ENCODE data around the gene MISP. TPM values are rescaled to one million over a fixed set of nuclear protein-coding genes. Genes with fewer than 3 reads are reported as not detected.
A peak's percentile ranks its signal among the peaks of the same experiment; 100 is the strongest.
"Not testable (repeated sequence)": the region's sequence is repeated elsewhere in the genome, so short reads cannot be mapped to it uniquely, and the experiment has no call there.

MISP gene
- total RNA-seq, 1 donor from 2014 or later, result not detected

- peak overlapping the region; percentile 50 for H3K27ac Mint-ChIP-seq (ENCODE audit: unreplicated experiment)
- no peak for TF ChIP-seq CTCF (conservative IDR thresholded peaks at IDR 0.05)
Measured at GRCh38 chr19:739998-740715, 10.8 kb upstream of the MISP start.

DNA sequence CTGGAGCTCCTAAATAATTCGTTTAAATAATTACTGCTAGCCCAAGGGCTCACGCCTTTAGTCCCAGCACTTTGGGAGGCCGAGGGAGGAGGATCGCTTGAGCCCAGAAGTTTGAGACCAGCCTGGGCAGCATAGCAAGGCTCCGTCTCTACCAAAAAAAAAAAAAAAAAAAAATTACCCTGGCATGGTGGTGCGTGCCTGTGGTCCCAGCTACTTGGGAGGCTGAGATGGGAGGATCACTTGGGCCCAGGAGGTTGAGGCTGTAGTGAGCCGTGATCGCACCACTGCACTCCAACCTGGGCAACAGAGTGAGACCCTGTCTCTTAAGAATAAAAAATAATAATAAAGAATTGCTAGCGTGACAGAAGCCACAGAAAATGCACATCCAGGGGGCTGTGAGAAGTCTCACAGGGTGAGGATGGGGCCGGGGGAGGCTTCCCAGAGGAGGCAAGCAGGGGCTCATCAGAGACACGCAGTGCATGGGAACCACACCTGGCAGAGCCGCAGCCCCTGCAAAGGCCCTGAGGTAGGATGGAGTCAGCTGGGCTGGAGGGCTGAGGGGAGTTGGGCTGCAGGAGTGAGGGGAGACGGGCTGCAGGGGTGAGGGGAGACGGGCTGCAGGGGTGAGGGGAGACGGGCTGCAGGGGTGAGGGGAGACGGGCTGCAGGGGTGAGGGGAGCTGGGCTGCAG is 10.0 kb upstream of the MISP start:
- DNase-seq (ENCODE audit: low read depth, low spot score); H3K36me3 Mint-ChIP-seq (ENCODE audit: low read depth); H3K9me3 Mint-ChIP-seq; H3K4me3 Mint-ChIP-seq; H3K27ac Mint-ChIP-seq (ENCODE audit: unreplicated experiment); H3K4me1 Mint-ChIP-seq; H3K27me3 Mint-ChIP-seq (ENCODE audit: low read depth): not testable (repeated sequence)

More at GRCh38 chr19:739998-740715, 10.8 kb upstream of the MISP start:
- Mint-ChIP-seq H3K4me3 (no peak overlapping the region), H3K9me3 (no peaks in the 10 kb centered on the region), H3K4me1 (no peaks in the 10 kb centered on the region), H3K27me3 (ENCODE audit: low read depth) (no peaks in the 10 kb centered on the region), H3K36me3 (ENCODE audit: low read depth) (no peaks in the 10 kb centered on the region)
- DNase-seq (ENCODE audit: low read depth, low spot score), result no peak

- H3K9me3 Mint-ChIP-seq, result no peaks in the 10 kb centered on the region
- H3K36me3 Mint-ChIP-seq (ENCODE audit: low read depth), result no peaks in the 10 kb centered on the region
- no peaks in the 10 kb centered on the region for H3K27me3 Mint-ChIP-seq (ENCODE audit: low read depth)
- H3K4me1 Mint-ChIP-seq, result no peaks in the 10 kb centered on the region
- no peak for DNase-seq (ENCODE audit: low read depth, low spot score)
- H3K27ac Mint-ChIP-seq (ENCODE audit: unreplicated experiment), result no peak overlapping the region
- H3K4me3 Mint-ChIP-seq, result no peak overlapping the region
- no peak for TF ChIP-seq CTCF (conservative IDR thresholded peaks at IDR 0.05)
Measured at GRCh38 chr19:741506-742131, 9.3 kb upstream of the MISP start.

DNA sequence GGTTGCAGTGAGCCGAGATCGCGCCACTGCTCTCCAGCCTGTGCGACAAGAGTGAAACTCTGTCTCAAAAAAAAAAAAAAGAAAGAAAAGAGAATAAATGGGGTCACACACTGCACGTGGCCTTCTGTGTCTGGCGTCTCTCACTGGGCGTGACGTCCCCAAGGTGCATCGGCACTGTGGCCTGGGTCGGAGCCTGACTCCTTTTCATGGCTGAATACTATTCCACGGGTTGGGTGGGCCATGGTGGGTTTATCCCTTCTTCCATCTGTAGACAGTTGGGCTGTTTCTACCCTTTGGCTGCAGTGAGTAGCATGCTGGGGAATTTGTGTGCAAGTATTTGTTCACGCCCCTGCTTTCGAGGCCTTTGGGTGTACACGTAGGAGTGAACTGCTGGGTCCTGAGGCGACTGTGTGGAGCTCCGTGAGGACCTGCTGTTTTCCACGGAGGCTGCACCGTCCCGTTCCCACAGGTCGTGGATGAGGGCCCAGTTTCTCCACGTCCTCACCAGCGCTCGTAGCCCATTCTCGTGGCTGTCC is 8.3 kb upstream of the MISP start:
- H3K4me1 Mint-ChIP-seq, result no peaks in the 10 kb centered on the region
- DNase-seq (ENCODE audit: low read depth, low spot score), result no peak
- H3K27me3 Mint-ChIP-seq (ENCODE audit: low read depth), result no peaks in the 10 kb centered on the region
- H3K27ac Mint-ChIP-seq (ENCODE audit: unreplicated experiment), result no peak overlapping the region
- no peaks in the 10 kb centered on the region for H3K36me3 Mint-ChIP-seq (ENCODE audit: low read depth)
- TF ChIP-seq CTCF (conservative IDR thresholded peaks at IDR 0.05), result no peak
- H3K4me3 Mint-ChIP-seq, result no peak overlapping the region
- H3K9me3 Mint-ChIP-seq, result no peaks in the 10 kb centered on the region

DNA sequence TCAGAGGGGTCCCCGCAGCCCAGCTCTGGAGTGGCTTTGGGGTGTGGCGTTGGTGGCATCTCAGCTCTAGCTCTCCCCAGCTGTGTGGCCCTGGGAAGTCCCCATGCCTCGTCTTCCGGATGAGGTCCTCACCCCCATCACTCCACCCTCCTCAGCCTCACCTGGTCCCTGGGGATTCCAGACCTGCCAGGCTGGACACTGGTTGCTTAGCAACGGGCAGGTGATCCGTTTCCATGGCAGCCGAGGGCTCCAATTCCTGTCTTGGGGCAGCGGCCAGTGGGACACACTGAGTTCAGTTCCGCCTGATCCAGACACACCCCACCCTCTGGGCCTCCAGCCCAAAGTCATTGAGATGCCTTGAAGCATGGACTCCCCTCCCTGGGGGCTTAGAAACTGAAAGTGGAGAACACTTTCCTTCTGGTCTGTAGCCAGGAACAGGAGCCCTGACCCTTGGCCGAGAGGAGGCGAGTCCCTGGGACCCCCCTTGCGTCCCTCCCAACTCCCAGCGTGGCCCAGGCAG is 7.7 kb upstream of the MISP start:
- Mint-ChIP-seq H3K36me3 (ENCODE audit: low read depth) (no peaks in the 10 kb centered on the region), H3K27ac (ENCODE audit: unreplicated experiment) (no peak overlapping the region), H3K27me3 (ENCODE audit: low read depth) (no peaks in the 10 kb centered on the region), H3K4me1 (no peaks in the 10 kb centered on the region), H3K9me3 (no peaks in the 10 kb centered on the region), H3K4me3 (no peak overlapping the region)
- no peak for TF ChIP-seq CTCF (conservative IDR thresholded peaks at IDR 0.05)
- DNase-seq (ENCODE audit: low read depth, low spot score), result no peak

GRCh38 chr19:745138-745537 is 5.8 kb upstream of the MISP start:
- not testable (repeated sequence) for H3K9me3 Mint-ChIP-seq; H3K27ac Mint-ChIP-seq (ENCODE audit: unreplicated experiment); H3K4me3 Mint-ChIP-seq; DNase-seq (ENCODE audit: low read depth, low spot score); H3K4me1 Mint-ChIP-seq; H3K27me3 Mint-ChIP-seq (ENCODE audit: low read depth); H3K36me3 Mint-ChIP-seq (ENCODE audit: low read depth)
